ENCODE data around the gene ANXA6.
A peak's percentile ranks its signal among the peaks of the same experiment; 100 is the strongest.

Gene ANXA6

GRCh38 chr5:151051066-151051930 is 106.3 kb downstream of the ANXA6 start:
- ChIA-PET POLR2A (interaction anchor here (1.2 kb wide), 1 partner anchor 201 kb away, joined by 3 read pairs; the partner anchor contains the start of gene GM2A), CTCF (interaction anchor here (0.7 to 9.7 kb wide), 42 partner anchors 9 to 493 kb away, joined by 3 to 325 read pairs (median 5); partner anchors contain the start of genes ANXA6, CCDC69, RBM22 and TNIP1)
- peak; percentile 79 for DNase-seq (ENCODE audit: extremely low spot score)
- peak; percentile 76 for TF ChIP-seq CTCF (IDR thresholded peaks at IDR 0.05; ENCODE audit: control extremely low read depth, extremely low read depth, low read depth, missing control alignments)
